NCI-H226 (cell line): ENCODE results near the gene RFX5.
A peak's percentile ranks its signal among the peaks of the same experiment; 100 is the strongest.

Experiments
- DNase-seq: peaks from one replicate; pipeline ENCODE4 v3.0.0-alpha.2; 2015

The RFX5 gene

GRCh38 chr1:151315565-151316235 lies 31.4 kb downstream of the RFX5 start:
- no peak for DNase-seq

DNA sequence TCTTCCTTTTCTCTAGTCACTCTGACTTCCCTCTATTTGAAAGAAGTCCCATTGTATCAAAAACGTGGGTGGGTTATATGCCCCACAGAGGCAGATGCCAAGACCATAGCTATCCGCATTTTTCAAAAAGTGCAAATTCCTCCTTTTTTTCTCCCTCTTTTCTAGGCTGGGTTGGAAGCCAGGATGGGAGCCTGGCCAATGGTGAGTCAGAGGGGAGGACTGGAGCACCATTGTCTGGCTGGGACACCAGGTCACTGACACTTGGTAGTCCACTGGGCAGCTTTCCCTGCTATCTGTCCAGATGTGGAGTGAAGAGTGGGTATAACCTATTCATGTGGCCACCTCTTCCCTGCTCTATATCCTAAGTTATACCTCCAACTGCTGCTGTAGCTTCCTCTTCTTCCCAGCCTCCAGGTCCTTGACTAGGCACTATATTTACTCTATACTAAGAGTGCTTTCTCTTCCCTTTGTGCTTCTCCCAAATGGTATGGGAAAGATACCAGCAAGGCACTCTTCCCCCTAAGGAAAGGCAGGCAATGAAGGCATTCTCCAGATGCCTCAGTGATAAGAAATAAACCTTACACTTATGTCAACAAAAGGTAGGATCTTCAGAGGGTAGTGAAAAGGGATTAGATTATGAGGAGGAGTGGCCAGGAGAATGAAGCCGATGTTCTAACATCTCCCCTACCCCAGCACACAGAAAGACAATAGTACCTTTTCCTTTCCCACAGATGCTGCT lies 32.7 kb downstream of the RFX5 start:
- peak; percentile 64 for DNase-seq

- DNase-seq, result no peak
Measured at GRCh38 chr1:151313501-151313900, 33.6 kb downstream of the RFX5 start.

- no peak for DNase-seq
Measured at GRCh38 chr1:151312826-151313225, 34.2 kb downstream of the RFX5 start.

GRCh38 chr1:151312411-151312810 lies 34.6 kb downstream of the RFX5 start:
- DNase-seq, result no peak

DNA sequence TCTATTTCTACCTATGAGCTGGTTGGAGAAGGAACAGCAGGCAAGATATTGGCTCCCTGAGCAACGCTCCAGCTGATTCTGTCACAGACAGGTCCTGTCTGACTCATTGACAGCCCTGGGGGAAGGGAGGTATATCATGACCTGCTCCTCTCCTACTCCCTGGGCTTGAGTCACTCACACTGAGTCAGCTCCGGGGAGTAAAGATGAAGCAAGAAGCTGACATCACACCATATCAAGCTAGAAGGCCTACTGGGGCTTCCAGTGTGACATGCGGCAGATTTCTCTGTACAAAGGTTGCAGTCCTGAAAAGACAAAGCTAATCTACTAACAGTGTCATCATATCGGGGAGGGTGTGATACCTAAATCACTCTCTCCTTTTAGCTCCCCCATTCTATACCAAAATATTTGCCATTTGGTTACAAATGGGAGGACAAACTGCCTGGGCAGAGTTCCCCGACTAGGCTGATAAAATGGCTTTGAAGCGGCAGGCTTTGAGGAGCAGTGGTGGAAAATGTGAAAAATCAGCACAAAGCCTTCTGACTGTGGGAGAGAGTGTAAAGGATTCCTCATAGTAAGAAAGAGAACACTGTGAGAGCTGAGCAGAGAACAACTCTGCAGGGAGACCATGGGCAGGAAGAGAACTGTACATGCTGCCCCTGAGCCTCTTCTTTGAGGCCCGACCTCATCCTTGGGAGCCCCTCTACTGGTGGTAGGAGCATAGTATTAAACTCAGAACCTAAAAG lies 35.3 kb downstream of the RFX5 start:
- DNase-seq, result peak; percentile 99

- no peak for DNase-seq
Measured at GRCh38 chr1:151311011-151311410, 36.0 kb downstream of the RFX5 start.

DNA sequence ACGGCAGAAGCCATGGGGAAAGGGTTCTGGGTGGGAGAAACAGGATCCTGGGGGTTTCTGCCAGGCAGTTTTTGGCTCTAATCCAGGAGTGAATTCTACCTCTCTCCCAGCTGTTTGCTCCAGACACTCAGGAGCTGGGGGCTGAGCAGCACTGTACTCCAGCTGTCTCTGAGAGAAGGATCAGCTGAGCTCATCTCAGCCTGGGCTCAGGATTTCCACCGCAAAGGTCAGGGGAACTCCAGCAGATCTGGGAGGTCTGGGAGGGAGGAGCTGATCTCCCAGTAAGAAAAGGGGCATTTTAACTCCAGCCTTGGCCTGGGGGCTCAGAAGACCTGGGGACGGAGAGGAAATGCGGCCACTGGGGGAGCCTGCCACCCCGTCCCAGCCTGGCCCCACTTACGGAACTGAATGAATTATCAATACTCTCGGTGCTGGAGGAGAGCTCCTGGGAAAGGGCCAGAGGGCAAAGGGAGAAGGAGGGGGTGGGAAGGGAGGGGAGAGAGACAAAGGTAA lies 37.2 kb downstream of the RFX5 start:
- peak; percentile 29 for DNase-seq

GRCh38 chr1:151294742-151295462 lies 52.1 kb downstream of the RFX5 start:
- DNase-seq, result no peak

DNA sequence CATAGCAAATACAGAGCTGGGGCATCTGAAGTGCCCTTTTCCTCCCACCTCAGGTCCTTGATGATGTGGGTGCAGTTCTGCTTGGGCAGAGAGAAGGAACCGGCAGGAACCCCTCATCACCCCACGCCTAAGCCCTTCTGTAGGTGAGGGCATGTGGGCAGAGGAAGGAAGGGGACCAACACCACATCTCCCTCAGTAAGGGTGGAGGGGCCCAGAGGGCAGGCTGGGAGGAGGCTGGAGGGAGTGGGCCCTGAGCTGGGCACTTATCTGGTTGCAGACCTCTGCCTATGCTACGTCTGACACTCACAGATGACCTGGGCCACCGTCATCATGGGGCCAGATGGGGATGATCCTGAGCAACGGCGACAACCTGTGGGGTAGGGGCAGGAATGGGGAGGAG lies 54.0 kb downstream of the RFX5 start:
- DNase-seq, result no peak

- DNase-seq, result no peak
Measured at GRCh38 chr1:151292207-151293030, 54.6 kb downstream of the RFX5 start.

GRCh38 chr1:151290709-151291303 lies 56.2 kb downstream of the RFX5 start:
- DNase-seq, result no peak
